H1 (cell line): Measurements from ENCODE around the gene MARCHF10. TPM values are rescaled to one million over a fixed set of nuclear protein-coding genes. Genes with fewer than 3 reads are reported as not detected.

Experiments
- CTCF ChIA-PET: fragments of 300-600 bp; sonication (Branson Sonifier 250); formaldehyde crosslinking; loops from one replicate; lab custom pipeline; 2021; ENCODE audit not compliant: partially characterized antibody; lab: Charles Lee
- POLR2A ChIA-PET: fragments of 300-600 bp; sonication (Branson Sonifier 250); formaldehyde crosslinking; loops from one replicate; lab custom pipeline; 2021; ENCODE audit warnings: inconsistent platforms; ENCODE audit not compliant: partially characterized antibody; lab: Charles Lee
- DNase-seq, 2 experiments: peaks; one replicate each; pipeline versions ENCODE4 v3.0.0 to v3.0.0-alpha.2; 2010 to 2022; ENCODE audit warnings: low spot score in 2 of 2, low read depth in 1 of 2, mixed read lengths in 1 of 2
- FAIRE-seq: peaks from 2 replicates; lab custom pipeline; 2011; peaks lifted over from hg19 to GRCh38; lab: Jason Lieb, UNC
- H2AFZ ChIP-seq: 2 replicates; pipeline ENCODE4 v1.8.1; 2012; ENCODE audit warnings: low read length, inconsistent platforms
- H2AK5ac ChIP-seq: 2 replicates; pipeline ENCODE4 v1.6.1; 2013; ENCODE audit warnings: low read depth, low read length
- H2BK120ac ChIP-seq: replicated peaks from 2 replicates; pipeline ENCODE3; 2013; ENCODE audit warnings: low read depth, low read length, inconsistent platforms
- H2BK12ac ChIP-seq: 2 replicates; pipeline ENCODE4 v1.6.1; 2013; ENCODE audit warnings: low read depth, low read length
- H2BK15ac ChIP-seq: 2 replicates; pipeline ENCODE4 v1.6.1; 2013; ENCODE audit warnings: low read length
- H2BK20ac ChIP-seq: 2 replicates; pipeline ENCODE4 v1.6.1; 2013; ENCODE audit warnings: low read length
- H2BK5ac ChIP-seq: 2 replicates; pipeline ENCODE4 v1.6.1; 2013; ENCODE audit warnings: low read depth, low read length
- H3K14ac ChIP-seq: 2 replicates; pipeline ENCODE4 v1.6.1; 2013; ENCODE audit warnings: inconsistent platforms; ENCODE audit not compliant: insufficient read length
- H3K18ac ChIP-seq: 2 replicates; pipeline ENCODE4 v1.6.1; 2013; ENCODE audit warnings: low read length; ENCODE audit errors: extremely low read depth
- H3K23ac ChIP-seq: 2 replicates; pipeline ENCODE4 v1.6.1; 2013; ENCODE audit warnings: inconsistent platforms; ENCODE audit not compliant: insufficient read length
- H3K23me2 ChIP-seq: 2 replicates; pipeline ENCODE4 v1.6.1; 2013; ENCODE audit warnings: low read depth, low read length
- H3K27ac ChIP-seq: 2 replicates; pipeline ENCODE4 v1.6.1; 2011; ENCODE audit warnings: low read depth, low read length, inconsistent platforms
- H3K27me3 ChIP-seq, 4 experiments: replicated peaks in 1 of 4; 1 replicate in 1 of 4; 2 replicates in 3 of 4; pipeline versions ENCODE4 v1.6.1 to v1.8.1; 2011 to 2013; ENCODE audit warnings: low read length in 3 of 4, mild to moderate bottlenecking in 3 of 4, inconsistent platforms in 2 of 4, mixed read lengths in 2 of 4, moderate library complexity in 1 of 4; ENCODE audit not compliant: control insufficient read depth in 3 of 4, insufficient read depth in 3 of 4; ENCODE audit errors: extremely low read depth in 1 of 4
- H3K36me3 ChIP-seq, 4 experiments: 2 replicates each; pipeline versions ENCODE4 v1.6.1 to v1.8.1; 2011 to 2013; ENCODE audit warnings: mild to moderate bottlenecking in 4 of 4, low read length in 3 of 4, moderate library complexity in 2 of 4, control low read depth in 1 of 4, inconsistent platforms in 1 of 4; ENCODE audit not compliant: insufficient read depth in 4 of 4, control insufficient read depth in 2 of 4
- H3K4ac ChIP-seq: replicated peaks from 2 replicates; pipeline ENCODE3; 2013; ENCODE audit warnings: low read length, low read depth, mixed read lengths, inconsistent platforms; ENCODE audit not compliant: insufficient read length
- H3K4me1 ChIP-seq, 4 experiments: replicated peaks in 1 of 4; 1 replicate in 1 of 4; 2 replicates in 3 of 4; pipeline versions ENCODE4 v1.6.1 to v1.8.1; 2011 to 2013; ENCODE audit warnings: low read length in 3 of 4, inconsistent platforms in 2 of 4, mixed read lengths in 1 of 4; ENCODE audit not compliant: insufficient read depth in 4 of 4, control insufficient read depth in 3 of 4
- H3K4me2 ChIP-seq, 2 experiments: 2 replicates each; pipeline versions ENCODE4 v1.6.1 to v1.8.1; 2011 to 2013; ENCODE audit warnings: low read depth in 2 of 2, low read length in 2 of 2, control low read depth in 1 of 2, inconsistent platforms in 1 of 2, mild to moderate bottlenecking in 1 of 2; ENCODE audit not compliant: insufficient read depth in 1 of 2
- H3K4me3 ChIP-seq, 4 experiments: fragments of 200-600, 300-600 bp in 1 of 4; sonication (generic), shearing (Covaris generic), sonication (Bioruptor Twin) in 1 of 4; 2 replicates each; pipeline versions ENCODE4 v1.5.1 to v1.8.1; 2011 to 2016; ENCODE audit warnings: low read length in 4 of 4, low read depth in 3 of 4, control low read depth in 2 of 4, inconsistent platforms in 2 of 4, mild to moderate bottlenecking in 2 of 4, mixed read lengths in 1 of 4, moderate library complexity in 1 of 4; ENCODE audit not compliant: insufficient read depth in 2 of 4; ENCODE audit errors: extremely low read depth in 1 of 4
- H3K56ac ChIP-seq: replicated peaks from 2 replicates; pipeline ENCODE3; 2013; ENCODE audit warnings: low read depth, mild to moderate bottlenecking, mixed read lengths, low read length, inconsistent platforms; ENCODE audit not compliant: insufficient read length
- H3K79me1 ChIP-seq: 2 replicates; pipeline ENCODE4 v1.6.1; 2013; ENCODE audit warnings: low read depth, low read length, control low read depth
- H3K79me2 ChIP-seq, 2 experiments: 2 replicates each; pipeline versions ENCODE4 v1.6.1 to v1.8.1; 2012 to 2013; ENCODE audit warnings: low read length in 2 of 2, mild to moderate bottlenecking in 2 of 2, inconsistent platforms in 1 of 2; ENCODE audit not compliant: insufficient read depth in 2 of 2, control insufficient read depth in 1 of 2
- H3K9ac ChIP-seq, 4 experiments: replicated peaks in 1 of 4; 1 replicate in 1 of 4; 2 replicates in 3 of 4; pipeline versions ENCODE4 v1.6.1 to v1.8.1; 2011 to 2013; ENCODE audit warnings: low read depth in 3 of 4, low read length in 3 of 4, control low read depth in 2 of 4, mild to moderate bottlenecking in 2 of 4, moderate library complexity in 2 of 4, inconsistent platforms in 1 of 4; ENCODE audit errors: extremely low read depth in 1 of 4
- H3K9me3 ChIP-seq, 2 experiments: 2 replicates each; pipeline versions ENCODE4 v1.6.1 to v1.8.1; 2012 to 2013; ENCODE audit warnings: mild to moderate bottlenecking in 2 of 2, moderate library complexity in 2 of 2, control low read depth in 1 of 2, inconsistent platforms in 1 of 2, low read depth in 1 of 2, low read length in 1 of 2, mixed read lengths in 1 of 2; ENCODE audit not compliant: insufficient read depth in 2 of 2
- H4K20me1 ChIP-seq, 2 experiments: replicated peaks in 1 of 2; 2 replicates each; pipeline versions ENCODE3 to v1.8.1; 2011 to 2013; ENCODE audit warnings: inconsistent platforms in 2 of 2, low read length in 2 of 2, mild to moderate bottlenecking in 1 of 2; ENCODE audit not compliant: insufficient read depth in 2 of 2, control insufficient read depth in 1 of 2
- H4K5ac ChIP-seq: 2 replicates; pipeline ENCODE4 v1.6.1; 2013; ENCODE audit warnings: low read length, low read depth, mixed read lengths, inconsistent platforms; ENCODE audit not compliant: insufficient read length
- H4K8ac ChIP-seq: 2 replicates; pipeline ENCODE4 v1.8.0; 2013; ENCODE audit warnings: mild to moderate bottlenecking, moderate library complexity, low read length, inconsistent platforms; ENCODE audit not compliant: insufficient read depth; ENCODE audit errors: extremely low read depth
- H4K91ac ChIP-seq: replicated peaks from 2 replicates; pipeline ENCODE3; 2013; ENCODE audit warnings: low read length, mixed read lengths, inconsistent platforms; ENCODE audit not compliant: insufficient read length
- BRCA1 ChIP-seq: IDR thresholded peaks from 2 replicates; pipeline ENCODE4 v1.6.1; 2012; ENCODE audit warnings: low read depth, low read length, improper control_type of control experiment
- CBX5 ChIP-seq: fragments of 300-800, 300-1000 bp; sonication (generic); IDR thresholded peaks from 2 replicates; pipeline ENCODE4 v1.7.1; 2016; ENCODE audit warnings: antibody characterized with exemption, low read length, low read depth
- CEBPB ChIP-seq: IDR thresholded peaks from 2 replicates; pipeline ENCODE4 v1.6.1; 2012; ENCODE audit warnings: low read depth, low read length
- CHD2 ChIP-seq: IDR thresholded peaks from 2 replicates; pipeline ENCODE4 v1.6.1; 2012; ENCODE audit warnings: low read length, improper control_type of control experiment
- EZH2 ChIP-seq: fragments of 200-600 bp; sonication (generic); IDR thresholded peaks from 2 replicates; pipeline ENCODE4 v1.7.1; 2012; ENCODE audit warnings: low read depth, mild to moderate bottlenecking, moderate library complexity, low read length, inconsistent platforms; ENCODE audit not compliant: severe bottlenecking
- NRF1 ChIP-seq: IDR thresholded peaks from 2 replicates; pipeline ENCODE4 v1.6.1; 2011; ENCODE audit warnings: mild to moderate bottlenecking, low read depth, low read length, improper control_type of control experiment
- RFX5 ChIP-seq: IDR thresholded peaks from 2 replicates; pipeline ENCODE4 v1.6.1; 2011; ENCODE audit warnings: low read depth, low read length, improper control_type of control experiment, borderline replicate concordance
- RXRA ChIP-seq: IDR thresholded peaks from 2 replicates; pipeline ENCODE4 v1.6.1; 2011; ENCODE audit warnings: low read depth, mild to moderate bottlenecking, low read length, moderate library complexity; ENCODE audit not compliant: insufficient read depth
- SIN3A ChIP-seq, 2 experiments: IDR thresholded peaks in 1 of 2; conservative IDR thresholded peaks in 1 of 2; 2 replicates each; pipeline ENCODE4 v1.6.1; 2011 to 2012; ENCODE audit warnings: low read length in 2 of 2, improper control_type of control experiment in 1 of 2, low read depth in 1 of 2, mild to moderate bottlenecking in 1 of 2
- TAF7 ChIP-seq: optimal IDR thresholded peaks from 2 replicates; pipeline ENCODE3; 2011; ENCODE audit warnings: low read depth, mild to moderate bottlenecking, inconsistent platforms, low read length, moderate library complexity, borderline replicate concordance
- WGBS, 2 experiments: shearing (Covaris generic) in 1 of 2; methylation state at CpG; one replicate each; pipeline versions ENCODE4 v1.1.6 to v1.1.7; 2013 to 2015; ENCODE audit warnings: low lambda C conversion rate in 2 of 2, mixed read lengths in 2 of 2, inconsistent platforms in 1 of 2, low coverage in 1 of 2, missing lambda C conversion rate in 1 of 2; ENCODE audit not compliant: insufficient replicate concordance in 2 of 2, insufficient coverage in 1 of 2, insufficient read length in 1 of 2; ENCODE audit errors: extremely low coverage in 1 of 2, missing lambda C conversion rate in 1 of 2; 5-methylcytosine and 5-hydroxymethylcytosine counted together
- polyA plus RNA-seq, 7 experiments: library from polyadenylated mRNA; depleted of rRNA in 3 of 7; stranded (reverse) in 5 of 7; unstranded in 2 of 7; fragments of >200 nt in 5 of 7; fragments of 200-250 nt in 2 of 7; gene quantifications; 1 replicate in 5 of 7; 2 replicates in 1 of 7; 4 replicates in 1 of 7; pipeline versions ENCODE4 v1.2.1 to v1.2.3, GENCODE V29; 2011 to 2013; ENCODE audit warnings: missing spikeins in 2 of 7, mixed read lengths in 2 of 7
- total RNA-seq: library from RNA; stranded (reverse); fragmentation: NEBNext Ultra II Directional; extraction: Animal tissue kit (Norgen Biotek cat#: 25700); gene quantifications from 2 replicates; pipeline ENCODE4 v1.2.1, GENCODE V29; 2021

The MARCHF10 gene
- total and polyA plus RNA-seq, 2 of the 8 experiments (the other 6 are each of a cell fraction or from before 2014, with no cell fraction given), result 0.48 to 0.73 TPM

- Histone ChIP-seq H3K79me2 (no peaks in the 10 kb centered on the region), H4K8ac (no peak overlapping the region), H3K23ac (no peak overlapping the region), H3K18ac (no peak overlapping the region), H3K9ac (no peak overlapping the region), H3K23me2 (no peaks in the 10 kb centered on the region), H3K56ac (peak overlapping the region; percentile 5), H2AK5ac (no peak overlapping the region), H2BK20ac (no peak overlapping the region), H3K36me3 (no peaks in the 10 kb centered on the region), H3K4me3 (no peak overlapping the region), H3K27ac (no peak overlapping the region), H2BK12ac (no peak overlapping the region), H4K20me1 (no peaks in the 10 kb centered on the region), H3K4ac (no peak overlapping the region), H3K27me3 (no peaks in the 10 kb centered on the region), H3K79me1 (no peaks in the 10 kb centered on the region), H3K4me1 (peaks cover 0 to 15% (median 3%) of the 10 kb centered on the region in 4 experiments; a peak in 6 of 7 replicates), H4K91ac (no peak overlapping the region), H2BK120ac (no peak overlapping the region), H4K5ac (peak overlapping the region; percentile 7), H2AFZ (no peak overlapping the region), H2BK5ac (no peak overlapping the region), H3K9me3 (no peaks in the 10 kb centered on the region), H2BK15ac (no peak overlapping the region), H3K14ac (no peak overlapping the region), H3K4me2 (no peak overlapping the region)
- WGBS, 2 experiments, result 87% methylated on average over 12 of the region's 12 CpGs; no CpG with 5 or more reads in 1 of the 2 experiments
- POLR2A ChIA-PET, result no interaction called here
- no peak for TF ChIP-seq CHD2
- TF ChIP-seq RFX5, result no peak
- TF ChIP-seq TAF7, result no peak
- TF ChIP-seq EZH2, result no peak
- no peak for TF ChIP-seq BRCA1
- TF ChIP-seq CEBPB, result no peak
- no peak for TF ChIP-seq RXRA
- TF ChIP-seq NRF1, result no peak
- no peak for TF ChIP-seq SIN3A (conservative IDR thresholded peaks at IDR 0.05 in 1 of 2, IDR thresholded peaks at IDR 0.05 in 1 of 2; ENCODE audit: low read depth in 1 of 2, low read length in 2 of 2)
- TF ChIP-seq CBX5, result no peak
- DNase-seq (no peak), FAIRE-seq (no peak)
- CTCF ChIA-PET, result no interaction called here
Observed at GRCh38 chr17:62760059-62760944, 47.8 kb downstream of the MARCHF10 start.
